ENCODE measurements around the gene ANKRD55. TPM values are rescaled to one million over a fixed set of nuclear protein-coding genes. Genes with fewer than 3 reads are reported as not detected.
"Not testable (repeated sequence)": the region's sequence is repeated elsewhere in the genome, so short reads cannot be mapped to it uniquely, and the experiment has no call there.

ANKRD55 gene
- total RNA-seq, 4 donors from 2014 or later: 0.66 TPM; not detected in 3

DNA sequence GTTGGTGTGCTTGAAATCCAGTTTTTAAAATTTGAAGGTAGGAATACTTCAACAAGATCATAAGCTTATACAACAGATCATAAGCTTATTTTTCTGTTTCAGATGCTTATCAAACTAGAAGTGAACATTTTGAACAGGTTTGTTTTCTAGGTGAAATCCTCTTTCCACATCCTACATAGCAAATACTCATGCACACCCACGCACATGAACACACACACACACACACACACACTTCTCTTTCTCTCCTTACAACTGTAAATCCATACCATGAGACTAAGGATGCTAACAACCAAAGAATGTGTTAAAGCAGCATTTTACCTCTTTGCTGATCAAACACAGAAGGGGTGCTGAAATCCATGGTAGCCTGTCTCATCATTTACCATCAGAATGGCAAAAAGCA is 592 bp downstream of the ANKRD55 start:
- Histone ChIP-seq H3K27ac (replicated peaks in 1 of 4) (no peak overlapping the region), H3K4me1 (no peaks in the 10 kb centered on the region), H3K9me3 (no peaks in the 10 kb centered on the region), H3K36me3 (no peaks in the 10 kb centered on the region), H3K4me3 (no peak overlapping the region), H3K27me3 (peaks cover 0 to 23% (median 0%) of the 10 kb centered on the region in 4 donors)
- intact Hi-C loops (cut with DNase I): no loop called here
- DNase-seq (ENCODE audit: extremely low spot score): no peak
- TF ChIP-seq EP300 (IDR thresholded peaks at IDR 0.05) (no peak), POLR2AphosphoS5 (IDR thresholded peaks at IDR 0.05) (no peak), POLR2A (IDR thresholded peaks at IDR 0.05; ENCODE audit: low read depth) (no peak)
- TF ChIP-seq, protein P1, sequence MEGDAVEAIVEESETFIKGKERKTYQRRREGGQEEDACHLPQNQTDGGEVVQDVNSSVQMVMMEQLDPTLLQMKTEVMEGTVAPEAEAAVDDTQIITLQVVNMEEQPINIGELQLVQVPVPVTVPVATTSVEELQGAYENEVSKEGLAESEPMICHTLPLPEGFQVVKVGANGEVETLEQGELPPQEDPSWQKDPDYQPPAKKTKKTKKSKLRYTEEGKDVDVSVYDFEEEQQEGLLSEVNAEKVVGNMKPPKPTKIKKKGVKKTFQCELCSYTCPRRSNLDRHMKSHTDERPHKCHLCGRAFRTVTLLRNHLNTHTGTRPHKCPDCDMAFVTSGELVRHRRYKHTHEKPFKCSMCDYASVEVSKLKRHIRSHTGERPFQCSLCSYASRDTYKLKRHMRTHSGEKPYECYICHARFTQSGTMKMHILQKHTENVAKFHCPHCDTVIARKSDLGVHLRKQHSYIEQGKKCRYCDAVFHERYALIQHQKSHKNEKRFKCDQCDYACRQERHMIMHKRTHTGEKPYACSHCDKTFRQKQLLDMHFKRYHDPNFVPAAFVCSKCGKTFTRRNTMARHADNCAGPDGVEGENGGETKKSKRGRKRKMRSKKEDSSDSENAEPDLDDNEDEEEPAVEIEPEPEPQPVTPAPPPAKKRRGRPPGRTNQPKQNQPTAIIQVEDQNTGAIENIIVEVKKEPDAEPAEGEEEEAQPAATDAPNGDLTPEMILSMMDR (IDR thresholded peaks at IDR 0.05): no peak
- 91% methylated on average over 1 of the region's 1 CpG for WGBS

DNA sequence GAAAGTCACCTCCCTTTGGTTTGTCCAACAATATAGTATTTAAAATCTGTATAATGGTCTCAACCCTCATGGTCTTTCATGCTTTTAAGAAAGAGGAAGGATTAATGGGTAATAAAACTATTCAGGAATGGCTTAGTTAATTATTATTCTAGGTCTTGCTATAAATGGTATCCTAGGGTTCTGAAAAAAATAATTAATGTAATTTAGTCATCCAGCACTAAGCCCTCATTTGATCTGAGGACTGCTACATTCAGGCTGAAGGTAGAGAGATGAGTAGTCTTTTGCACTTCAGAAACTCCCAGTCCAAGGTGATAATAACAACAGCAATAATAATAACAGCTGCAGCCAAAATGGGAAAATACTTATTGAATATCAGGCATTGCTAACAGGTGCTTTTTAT is 2.6 kb downstream of the ANKRD55 start:
- no peak for TF ChIP-seq POLR2AphosphoS5 (IDR thresholded peaks at IDR 0.05)
- intact Hi-C loops (cut with DNase I): no loop called here
- no peaks in the 10 kb centered on the region for H3K36me3 ChIP-seq
- peaks cover 0 to 23% (median 0%) of the 10 kb centered on the region in 4 donors for H3K27me3 ChIP-seq
- no peaks in the 10 kb centered on the region for H3K4me1 ChIP-seq
- DNase-seq (ENCODE audit: extremely low spot score): no peak
- no peak overlapping the region for H3K4me3 ChIP-seq
- no peak overlapping the region for H3K27ac ChIP-seq (replicated peaks in 1 of 4)
- no peaks in the 10 kb centered on the region for H3K9me3 ChIP-seq

DNA sequence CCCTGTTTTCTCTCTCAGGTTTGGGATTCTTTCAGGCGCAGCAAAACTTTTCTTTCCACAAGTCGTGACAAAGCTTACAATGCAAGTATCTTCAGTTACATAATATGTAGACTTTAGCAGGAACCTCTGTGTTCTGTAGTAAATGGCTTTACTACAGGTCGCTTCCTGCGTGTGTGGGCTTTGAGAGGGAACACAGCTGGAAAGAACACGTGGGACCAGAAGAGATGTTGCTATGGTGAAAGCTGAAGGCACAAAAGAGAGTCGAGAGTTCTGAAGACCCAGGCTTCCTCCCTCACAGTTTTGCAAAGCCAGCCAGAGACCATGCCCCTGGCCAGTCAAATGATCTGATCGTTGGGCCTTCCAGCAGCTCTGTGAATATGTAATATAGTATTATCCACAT is 4.0 kb downstream of the ANKRD55 start:
- Histone ChIP-seq H3K4me1 (no peaks in the 10 kb centered on the region), H3K4me3 (no peak overlapping the region), H3K9me3 (no peaks in the 10 kb centered on the region), H3K36me3 (no peaks in the 10 kb centered on the region), H3K27me3 (peaks cover 0 to 23% (median 0%) of the 10 kb centered on the region in 4 donors), H3K27ac (replicated peaks in 1 of 4) (no peak overlapping the region)
- 60% methylated on average over 7 of the region's 7 CpGs for WGBS
- TF ChIP-seq, protein P1 (IDR thresholded peaks at IDR 0.05): no peak
- no peak for TF ChIP-seq POLR2A (IDR thresholded peaks at IDR 0.05; ENCODE audit: low read depth)
- no peak for TF ChIP-seq POLR2AphosphoS5 (IDR thresholded peaks at IDR 0.05)
- no peak for TF ChIP-seq EP300 (IDR thresholded peaks at IDR 0.05)
- intact Hi-C loops (cut with DNase I): no loop called here
- DNase-seq (ENCODE audit: extremely low spot score): no peak

DNA sequence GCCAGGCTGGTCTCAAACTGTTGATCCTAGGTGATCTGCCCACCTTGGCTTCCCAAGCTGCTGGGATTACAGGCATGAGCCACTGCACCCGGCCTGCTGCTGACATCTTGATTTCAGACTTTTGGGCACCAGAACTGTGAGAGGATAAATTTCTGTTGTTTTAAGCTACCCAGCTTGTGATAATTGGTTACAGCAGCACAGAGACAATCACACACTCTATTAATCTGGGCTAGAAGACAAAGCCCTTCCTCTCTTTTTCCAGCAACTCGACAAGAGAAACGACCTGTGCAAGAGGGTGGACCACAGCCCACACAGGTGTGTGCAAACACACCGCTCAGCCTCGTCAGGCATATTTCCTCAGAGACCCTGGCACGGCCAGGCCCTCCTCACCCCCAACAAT is 4.5 kb downstream of the ANKRD55 start:
- peaks cover 0 to 23% (median 0%) of the 10 kb centered on the region in 4 donors for H3K27me3 ChIP-seq
- H3K4me1 ChIP-seq: no peaks in the 10 kb centered on the region
- DNase-seq (ENCODE audit: extremely low spot score): no peak
- H3K36me3 ChIP-seq: no peaks in the 10 kb centered on the region
- no peaks in the 10 kb centered on the region for H3K9me3 ChIP-seq
- TF ChIP-seq POLR2AphosphoS5 (IDR thresholded peaks at IDR 0.05): no peak
- TF ChIP-seq, protein P1 (IDR thresholded peaks at IDR 0.05): no peak
- no peak for TF ChIP-seq POLR2A (IDR thresholded peaks at IDR 0.05; ENCODE audit: low read depth)
- no peak for TF ChIP-seq EP300 (IDR thresholded peaks at IDR 0.05)
- H3K27ac ChIP-seq (replicated peaks in 1 of 4): no peak overlapping the region
- 89% methylated on average over 6 of the region's 6 CpGs for WGBS
- intact Hi-C loops (cut with DNase I): no loop called here
- H3K4me3 ChIP-seq: no peak overlapping the region

DNA sequence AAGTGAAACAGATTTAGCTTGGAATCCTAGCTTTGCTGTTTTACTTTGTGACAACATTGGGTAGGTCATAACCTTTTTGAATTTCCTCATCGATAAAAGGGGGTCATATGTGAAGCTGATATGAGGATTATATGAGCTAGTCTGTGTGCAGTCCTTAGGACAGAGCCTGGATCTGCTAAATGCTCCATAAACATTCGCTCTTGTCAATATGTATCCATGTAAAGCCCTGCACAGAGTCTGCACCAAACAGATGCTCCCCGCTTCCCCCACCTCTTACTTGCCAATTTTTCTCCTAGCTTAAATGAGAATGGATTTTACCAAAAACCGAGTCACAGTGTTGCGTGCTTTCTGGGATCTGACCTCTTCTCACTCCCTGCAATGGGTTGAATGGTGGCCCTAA is 5.4 kb downstream of the ANKRD55 start:
- Histone ChIP-seq H3K27me3 (peaks cover 0 to 20% (median 0%) of the 10 kb centered on the region in 4 donors), H3K4me1 (no peaks in the 10 kb centered on the region), H3K9me3 (no peaks in the 10 kb centered on the region), H3K27ac (replicated peaks in 1 of 4) (no peak overlapping the region), H3K4me3 (no peak overlapping the region), H3K36me3 (no peaks in the 10 kb centered on the region)
- WGBS: 84% methylated on average over 5 of the region's 5 CpGs
- intact Hi-C loops (cut with DNase I): no loop called here
- TF ChIP-seq POLR2A (IDR thresholded peaks at IDR 0.05; ENCODE audit: low read depth): no peak
- DNase-seq (ENCODE audit: extremely low spot score): no peak

DNA sequence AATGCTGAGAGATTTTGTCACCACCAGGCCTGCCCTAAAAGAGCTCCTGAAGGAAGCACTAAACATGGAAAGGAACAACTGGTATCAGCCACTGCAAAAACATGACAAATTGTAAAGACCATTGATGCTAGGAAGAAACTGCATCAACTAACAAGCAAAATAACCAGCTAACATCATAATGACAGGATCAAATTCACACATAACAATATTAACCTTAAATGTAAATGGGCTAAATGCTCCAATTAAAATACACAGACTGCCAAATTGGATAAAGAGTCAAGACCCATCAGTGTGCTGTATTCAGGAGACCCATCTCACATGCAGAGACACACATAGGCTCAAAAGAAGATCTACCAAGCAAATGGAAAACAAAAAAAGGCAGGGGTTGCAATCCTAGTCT is 9.8 kb downstream of the ANKRD55 start:
- H3K9me3 ChIP-seq: peaks cover 0 to 16% (median 14%) of the 10 kb centered on the region in 4 donors
- intact Hi-C loops (cut with DNase I); H3K27me3 ChIP-seq; H3K36me3 ChIP-seq; H3K4me3 ChIP-seq; H3K4me1 ChIP-seq; DNase-seq (ENCODE audit: extremely low spot score); H3K27ac ChIP-seq (replicated peaks in 1 of 4): not testable (repeated sequence)

DNA sequence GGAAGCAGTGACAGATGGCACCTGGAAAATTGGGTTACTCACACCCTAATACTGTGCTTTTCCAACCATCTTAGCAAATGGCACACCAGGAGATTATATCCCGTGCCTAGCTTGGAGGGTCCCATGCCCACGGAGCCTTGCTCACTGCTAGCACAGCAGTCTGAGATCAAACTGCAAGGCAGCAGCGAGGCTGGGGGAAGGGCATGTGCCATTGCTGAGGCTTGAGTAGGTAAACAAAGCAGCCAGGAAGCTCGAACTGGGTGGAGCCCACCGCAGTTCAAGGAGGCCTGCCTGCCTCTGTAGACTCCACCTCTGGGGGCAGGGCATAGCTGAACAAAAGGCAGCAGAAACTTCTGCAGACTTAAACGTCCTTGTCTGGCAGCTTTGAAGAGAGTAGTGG is 11.5 kb downstream of the ANKRD55 start:
- H3K4me1 ChIP-seq; H3K4me3 ChIP-seq; H3K27ac ChIP-seq (replicated peaks in 1 of 4); DNase-seq (ENCODE audit: extremely low spot score); H3K36me3 ChIP-seq; H3K27me3 ChIP-seq; intact Hi-C loops (cut with DNase I): not testable (repeated sequence)
- WGBS: 84% methylated on average over 6 of the region's 6 CpGs
- H3K9me3 ChIP-seq: peaks cover 0 to 24% (median 18%) of the 10 kb centered on the region in 4 donors
